CD8-positive, alpha-beta memory T cell (primary cell): Measurements from ENCODE around the gene NHLRC2. TPM values are rescaled to one million over a fixed set of nuclear protein-coding genes. Genes with fewer than 3 reads are reported as not detected.

Source experiments
- CTCF ChIA-PET: fragments of 350-600 bp; sonication (Branson Sonifier 250); formaldehyde crosslinking; loops from one replicate; lab custom pipeline; 2021; ENCODE audit warnings: antibody characterized with exemption; lab: Charles Lee
- POLR2A ChIA-PET: fragments of 350-600 bp; sonication (Branson Sonifier 250); formaldehyde crosslinking; loops from one replicate; lab custom pipeline; 2021; ENCODE audit warnings: antibody characterized with exemption; lab: Charles Lee
- DNase-seq, 5 donors: peaks; one replicate each; pipeline versions ENCODE4 v3.0.0 to v3.0.0-alpha.2; 2020 to 2022; ENCODE audit warnings: mixed read lengths in 1 of 5
- H3K27ac ChIP-seq: one replicate; pipeline ENCODE4 v1.7.0; 2013; ENCODE audit warnings: low read depth, mild to moderate bottlenecking, low read length, moderate library complexity
- H3K27me3 ChIP-seq: 2 replicates; pipeline ENCODE4 v1.7.0; 2013; ENCODE audit warnings: low read length, mild to moderate bottlenecking; ENCODE audit not compliant: insufficient read depth, poor library complexity, severe bottlenecking
- H3K36me3 ChIP-seq: 2 replicates; pipeline ENCODE4 v1.7.0; 2013; ENCODE audit warnings: mild to moderate bottlenecking, low read length, moderate library complexity; ENCODE audit not compliant: insufficient read depth
- H3K4me1 ChIP-seq: 2 replicates; pipeline ENCODE4 v1.7.0; 2013; ENCODE audit warnings: mild to moderate bottlenecking, low read length, moderate library complexity; ENCODE audit not compliant: insufficient read depth
- H3K4me3 ChIP-seq: 2 replicates; pipeline ENCODE4 v1.7.0; 2013; ENCODE audit warnings: mild to moderate bottlenecking, low read length
- H3K9me3 ChIP-seq: 2 replicates; pipeline ENCODE4 v1.7.0; 2013; ENCODE audit warnings: mild to moderate bottlenecking, low read length
- H3K27ac Mint-ChIP-seq, 8 donors: one replicate each; pipeline ENCODE4 v1.8.0; 2020 to 2021; ENCODE audit warnings: mixed read lengths in 8 of 8, mild to moderate bottlenecking in 6 of 8, inconsistent platforms in 3 of 8, moderate library complexity in 3 of 8
- H3K27me3 Mint-ChIP-seq, 2 donors: one replicate each; pipeline ENCODE4 v1.8.0; 2020 to 2021; ENCODE audit warnings: mixed read lengths in 2 of 2, mild to moderate bottlenecking in 1 of 2, moderate library complexity in 1 of 2
- H3K36me3 Mint-ChIP-seq, 3 donors: one replicate each; pipeline ENCODE4 v1.8.0; 2020 to 2021; ENCODE audit warnings: mixed read lengths in 3 of 3, inconsistent platforms in 1 of 3, mild to moderate bottlenecking in 1 of 3
- H3K4me1 Mint-ChIP-seq, 3 donors: one replicate each; pipeline ENCODE4 v1.8.0; 2020 to 2021; ENCODE audit warnings: mixed read lengths in 3 of 3, inconsistent platforms in 1 of 3, mild to moderate bottlenecking in 1 of 3
- H3K4me3 Mint-ChIP-seq, 7 donors: one replicate each; pipeline ENCODE4 v1.8.0; 2020 to 2021; ENCODE audit warnings: mixed read lengths in 7 of 7, mild to moderate bottlenecking in 6 of 7, moderate library complexity in 4 of 7, inconsistent platforms in 2 of 7
- H3K9me3 Mint-ChIP-seq, 5 donors: one replicate each; pipeline ENCODE4 v1.8.0; 2020 to 2022; ENCODE audit warnings: mixed read lengths in 5 of 5, mild to moderate bottlenecking in 3 of 5, moderate library complexity in 2 of 5, inconsistent platforms in 1 of 5
- polyA plus RNA-seq: library from polyadenylated mRNA; unstranded; fragments of 300-500 nt; fragmentation: Illumina TruSeq; gene quantifications from one replicate; pipeline ENCODE4 v1.2.3, GENCODE V29; 2021
- total RNA-seq, 2 experiments: library from RNA; stranded (reverse); gene quantifications; one replicate each; pipeline ENCODE4 v1.2.3, GENCODE V29; 2021

Gene NHLRC2
- total and polyA plus RNA-seq, 3 experiments from 2014 or later: 7.3 to 33.1 (median 30.8) TPM

DNA sequence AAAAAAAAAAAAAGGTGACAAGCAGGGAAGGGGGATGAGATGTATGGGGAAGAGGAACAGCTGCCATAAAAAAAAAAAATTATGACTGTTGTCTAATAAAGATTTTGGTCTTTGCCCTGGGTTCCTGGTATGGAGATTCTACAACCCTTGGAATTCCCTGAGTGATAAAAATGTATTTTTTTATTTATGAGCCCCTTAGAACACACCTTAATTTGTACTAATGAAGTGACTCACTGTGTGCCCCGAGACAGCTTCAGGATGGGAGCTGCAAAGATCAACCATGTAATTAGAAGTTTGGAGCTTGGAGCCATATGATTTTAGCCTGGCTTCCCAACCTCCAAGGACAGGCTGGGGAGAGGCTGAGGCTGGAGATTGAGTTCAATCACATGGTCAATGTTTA, 69.7 kb downstream of the NHLRC2 start:
- ChIA-PET POLR2A (no interaction called here), CTCF (no interaction called here)
- Histone ChIP-seq H3K4me1 (no peaks in the 10 kb centered on the region), H3K36me3 (no peaks in the 10 kb centered on the region), H3K27me3 (no peaks in the 10 kb centered on the region), H3K9me3 (peaks cover 7% of the 10 kb centered on the region), H3K4me3 (no peak overlapping the region), H3K27ac (no peak overlapping the region)
- H3K27me3 Mint-ChIP-seq: peaks cover 11 to 34% of the 10 kb centered on the region in 2 donors
- peaks cover 11 to 21% (median 13%) of the 10 kb centered on the region in 5 donors for H3K9me3 Mint-ChIP-seq
- peaks cover 0 to 7% (median 0%) of the 10 kb centered on the region in 3 donors for H3K36me3 Mint-ChIP-seq
- DNase-seq: no peak
- H3K4me1 Mint-ChIP-seq: no peaks in the 10 kb centered on the region
- H3K27ac Mint-ChIP-seq: no peak overlapping the region
- no peak overlapping the region for H3K4me3 Mint-ChIP-seq

DNA sequence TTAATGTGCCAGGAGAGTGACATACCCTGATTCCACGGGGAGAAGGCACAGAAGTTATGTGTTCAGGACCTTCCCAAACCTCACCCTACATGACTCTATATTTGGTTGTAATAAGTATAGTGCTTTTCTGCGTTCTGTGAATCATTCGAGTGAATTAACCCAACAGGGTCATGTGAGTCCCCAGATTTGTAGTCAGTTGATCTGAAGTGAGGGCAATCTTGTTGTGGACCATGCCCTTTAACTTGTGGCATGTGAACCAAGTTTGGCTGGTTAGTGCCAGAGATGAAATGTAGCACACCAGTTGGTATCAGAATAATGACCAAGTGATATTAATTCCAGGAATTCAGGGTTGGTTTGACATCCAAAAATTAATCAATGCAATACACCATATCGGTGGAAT, 70.2 kb downstream of the NHLRC2 start:
- H3K4me3 Mint-ChIP-seq: no peak overlapping the region
- no peaks in the 10 kb centered on the region for H3K4me1 ChIP-seq
- peaks cover 7% of the 10 kb centered on the region for H3K9me3 ChIP-seq
- peaks cover 0 to 7% (median 0%) of the 10 kb centered on the region in 3 donors for H3K36me3 Mint-ChIP-seq
- peaks cover 11 to 37% of the 10 kb centered on the region in 2 donors for H3K27me3 Mint-ChIP-seq
- ChIA-PET POLR2A (no interaction called here), CTCF (no interaction called here)
- no peaks in the 10 kb centered on the region for H3K36me3 ChIP-seq
- no peak overlapping the region for H3K27ac ChIP-seq
- H3K27ac Mint-ChIP-seq: no peak overlapping the region
- no peak overlapping the region for H3K4me3 ChIP-seq
- H3K27me3 ChIP-seq: no peaks in the 10 kb centered on the region
- peaks cover 11 to 21% (median 13%) of the 10 kb centered on the region in 5 donors for H3K9me3 Mint-ChIP-seq
- no peak for DNase-seq
- no peaks in the 10 kb centered on the region for H3K4me1 Mint-ChIP-seq

DNA sequence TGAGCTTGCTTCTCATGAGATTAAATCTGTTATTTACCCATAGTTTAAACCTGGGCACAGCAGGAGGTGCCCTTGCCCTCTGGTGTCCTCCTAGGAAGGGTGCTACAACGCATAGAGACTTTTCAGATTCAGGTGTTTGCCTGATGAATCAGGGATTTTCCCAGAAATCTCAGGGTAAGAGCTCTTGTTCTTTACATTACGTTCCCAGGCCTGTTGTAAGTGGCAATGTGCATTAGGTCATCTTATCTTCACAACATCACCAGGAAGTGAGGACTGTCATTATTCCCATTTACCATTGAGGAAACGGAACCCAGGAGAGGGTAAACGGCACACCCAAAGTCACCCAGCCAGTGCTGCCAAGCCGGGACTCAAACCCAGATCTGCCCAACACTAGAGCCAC, 73.0 kb downstream of the NHLRC2 start:
- no peaks in the 10 kb centered on the region for H3K4me1 ChIP-seq
- CTCF ChIA-PET: no interaction called here
- H3K4me1 Mint-ChIP-seq: peaks cover 0 to 5% (median 0%) of the 10 kb centered on the region in 3 donors
- peaks cover 0 to 7% (median 0%) of the 10 kb centered on the region in 3 donors for H3K36me3 Mint-ChIP-seq
- H3K27ac ChIP-seq: no peak overlapping the region
- H3K27ac Mint-ChIP-seq: no peak overlapping the region
- POLR2A ChIA-PET: no interaction called here
- H3K4me3 Mint-ChIP-seq: no peak overlapping the region
- H3K9me3 Mint-ChIP-seq: peaks cover 11 to 21% (median 13%) of the 10 kb centered on the region in 5 donors
- no peaks in the 10 kb centered on the region for H3K36me3 ChIP-seq
- no peak for DNase-seq
- H3K9me3 ChIP-seq: peaks cover 7% of the 10 kb centered on the region
- H3K27me3 Mint-ChIP-seq: peaks cover 11 to 37% of the 10 kb centered on the region in 2 donors
- no peak overlapping the region for H3K4me3 ChIP-seq
- H3K27me3 ChIP-seq: no peaks in the 10 kb centered on the region

DNA sequence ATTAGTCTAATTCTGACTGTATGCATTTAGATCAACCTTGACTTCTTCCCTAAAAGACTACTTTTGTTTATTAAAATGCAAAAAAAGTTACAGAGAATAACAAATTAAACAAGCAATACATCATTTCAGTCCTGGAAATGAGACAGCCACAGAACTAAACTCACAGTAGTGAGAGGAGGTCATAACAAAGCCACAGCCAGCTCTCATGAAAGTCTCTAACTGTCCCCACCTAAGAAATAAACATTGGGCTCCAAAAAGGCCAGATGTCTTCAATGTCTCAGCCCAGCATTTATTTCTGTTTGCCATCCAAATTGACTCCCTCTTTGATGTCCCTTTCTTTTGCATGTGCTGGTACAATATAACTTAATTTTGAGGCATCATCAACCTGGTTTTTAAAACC, 74.4 kb downstream of the NHLRC2 start:
- Histone ChIP-seq H3K27ac (no peak overlapping the region), H3K36me3 (no peaks in the 10 kb centered on the region), H3K4me3 (no peak overlapping the region), H3K4me1 (no peaks in the 10 kb centered on the region), H3K27me3 (no peaks in the 10 kb centered on the region), H3K9me3 (peaks cover 7% of the 10 kb centered on the region)
- DNase-seq: no peak
- Mint-ChIP-seq H3K36me3 (peaks cover 0 to 7% (median 0%) of the 10 kb centered on the region in 3 donors), H3K4me1 (peaks cover 0 to 5% (median 0%) of the 10 kb centered on the region in 3 donors), H3K27me3 (peaks cover 11 to 34% of the 10 kb centered on the region in 2 donors), H3K27ac (no peak overlapping the region), H3K9me3 (peaks cover 10 to 21% (median 11%) of the 10 kb centered on the region in 5 donors), H3K4me3 (no peak overlapping the region)
- CTCF ChIA-PET: no interaction called here
- POLR2A ChIA-PET: no interaction called here

DNA sequence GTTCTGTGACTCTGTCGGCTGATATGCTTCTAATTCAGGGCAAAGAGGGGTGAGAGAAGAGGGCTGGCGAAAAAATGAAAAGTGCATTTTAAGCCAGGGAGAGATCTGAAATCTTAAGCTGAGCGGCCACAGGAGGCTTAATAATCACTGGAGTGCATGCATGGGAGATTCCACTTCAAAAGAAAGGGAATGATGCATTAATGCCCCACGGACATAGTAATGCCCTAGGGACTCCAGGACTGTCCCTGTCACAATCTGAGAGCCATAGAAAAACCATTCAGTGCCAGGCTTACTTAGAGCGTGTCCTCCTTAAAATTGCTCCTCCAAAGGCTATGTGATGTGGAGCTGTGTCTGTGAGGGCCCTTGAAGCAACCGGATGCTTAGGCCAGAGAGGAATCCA, 75.1 kb downstream of the NHLRC2 start:
- no peaks in the 10 kb centered on the region for H3K36me3 ChIP-seq
- Mint-ChIP-seq H3K27me3 (peaks cover 11 to 32% of the 10 kb centered on the region in 2 donors), H3K4me3 (no peak overlapping the region), H3K36me3 (peaks cover 0 to 7% (median 0%) of the 10 kb centered on the region in 3 donors), H3K9me3 (peaks cover 7 to 16% (median 8%) of the 10 kb centered on the region in 5 donors), H3K4me1 (peaks cover 0 to 5% (median 0%) of the 10 kb centered on the region in 3 donors), H3K27ac (no peak overlapping the region)
- ChIA-PET POLR2A (no interaction called here), CTCF (no interaction called here)
- H3K4me3 ChIP-seq: no peak overlapping the region
- no peaks in the 10 kb centered on the region for H3K27me3 ChIP-seq
- H3K27ac ChIP-seq: no peak overlapping the region
- H3K9me3 ChIP-seq: peaks cover 6% of the 10 kb centered on the region
- H3K4me1 ChIP-seq: no peaks in the 10 kb centered on the region
- no peak for DNase-seq

DNA sequence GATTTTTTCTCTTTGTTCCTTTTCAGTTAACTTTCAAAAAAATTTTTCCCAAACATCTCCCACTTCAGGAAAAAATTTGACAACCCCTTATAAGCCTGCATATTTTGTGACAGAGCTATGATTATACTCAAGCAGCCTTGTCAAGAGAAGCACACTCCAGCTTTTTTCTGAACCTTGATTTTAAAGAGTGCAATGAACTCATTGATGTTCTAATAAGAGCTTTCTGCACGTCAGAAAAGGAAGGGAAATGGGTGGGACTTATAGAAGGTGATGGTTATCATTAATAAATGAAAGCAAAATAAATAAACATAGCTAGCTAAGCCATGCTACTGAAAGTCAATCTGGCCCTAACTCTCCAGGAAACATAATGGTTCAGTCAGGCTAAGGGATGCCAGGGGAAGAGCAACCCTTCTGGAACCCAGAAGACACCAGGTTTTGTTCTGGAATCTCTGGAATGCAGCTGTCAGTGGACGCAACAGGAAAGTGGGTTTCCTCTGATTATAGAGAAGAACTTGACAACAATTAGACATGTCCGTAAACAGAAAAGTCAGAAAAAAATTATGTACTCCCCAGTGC, 76.1 kb downstream of the NHLRC2 start:
- Histone ChIP-seq H3K27me3 (no peaks in the 10 kb centered on the region), H3K9me3 (no peaks in the 10 kb centered on the region), H3K4me1 (no peaks in the 10 kb centered on the region), H3K36me3 (no peaks in the 10 kb centered on the region), H3K27ac (no peak overlapping the region), H3K4me3 (no peak overlapping the region)
- Mint-ChIP-seq H3K9me3 (peaks cover 0 to 6% (median 0%) of the 10 kb centered on the region in 5 donors), H3K4me3 (no peak overlapping the region), H3K4me1 (peaks cover 0 to 5% (median 0%) of the 10 kb centered on the region in 3 donors), H3K36me3 (peaks cover 0 to under 1% (median 0%) of the 10 kb centered on the region in 3 donors), H3K27ac (no peak overlapping the region), H3K27me3 (peaks cover 11 to 23% of the 10 kb centered on the region in 2 donors)
- no peak for DNase-seq
- POLR2A ChIA-PET: no interaction called here
- CTCF ChIA-PET: no interaction called here

DNA sequence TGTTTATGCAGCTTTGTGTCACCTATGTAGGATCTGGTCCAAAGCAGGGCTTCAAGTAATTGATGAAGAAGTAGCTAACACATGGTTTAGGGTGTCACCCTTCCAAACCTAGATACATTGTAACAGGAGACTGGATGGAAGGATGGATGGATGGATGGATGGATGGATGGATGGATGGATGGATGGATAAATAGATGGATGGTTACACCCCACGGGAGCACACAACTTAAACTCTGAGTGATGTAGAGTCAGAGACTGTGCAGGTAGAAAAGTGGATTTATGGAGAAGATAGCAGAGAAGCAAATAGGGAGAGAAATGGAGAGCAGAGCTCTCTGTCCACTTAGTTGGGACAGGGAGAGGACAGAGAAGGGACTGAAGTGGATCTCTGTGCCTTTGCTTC, 78.4 kb downstream of the NHLRC2 start:
- no peaks in the 10 kb centered on the region for H3K4me1 ChIP-seq
- no peaks in the 10 kb centered on the region for H3K9me3 ChIP-seq
- H3K27ac ChIP-seq: no peak overlapping the region
- CTCF ChIA-PET: interaction anchor here (0.7 kb wide), 1 partner anchor 50 kb away, joined by 3 read pairs; no protein-coding TSS in a partner anchor
- POLR2A ChIA-PET: no interaction called here
- Mint-ChIP-seq H3K9me3 (no peaks in the 10 kb centered on the region), H3K4me3 (no peak overlapping the region), H3K36me3 (peaks cover 0 to 6% (median 0%) of the 10 kb centered on the region in 3 donors), H3K4me1 (peaks cover 0 to 5% (median 0%) of the 10 kb centered on the region in 3 donors), H3K27ac (no peak overlapping the region), H3K27me3 (peaks cover 0 to 10% of the 10 kb centered on the region in 2 donors)
- no peak overlapping the region for H3K4me3 ChIP-seq
- no peaks in the 10 kb centered on the region for H3K36me3 ChIP-seq
- no peak for DNase-seq
- no peaks in the 10 kb centered on the region for H3K27me3 ChIP-seq

DNA sequence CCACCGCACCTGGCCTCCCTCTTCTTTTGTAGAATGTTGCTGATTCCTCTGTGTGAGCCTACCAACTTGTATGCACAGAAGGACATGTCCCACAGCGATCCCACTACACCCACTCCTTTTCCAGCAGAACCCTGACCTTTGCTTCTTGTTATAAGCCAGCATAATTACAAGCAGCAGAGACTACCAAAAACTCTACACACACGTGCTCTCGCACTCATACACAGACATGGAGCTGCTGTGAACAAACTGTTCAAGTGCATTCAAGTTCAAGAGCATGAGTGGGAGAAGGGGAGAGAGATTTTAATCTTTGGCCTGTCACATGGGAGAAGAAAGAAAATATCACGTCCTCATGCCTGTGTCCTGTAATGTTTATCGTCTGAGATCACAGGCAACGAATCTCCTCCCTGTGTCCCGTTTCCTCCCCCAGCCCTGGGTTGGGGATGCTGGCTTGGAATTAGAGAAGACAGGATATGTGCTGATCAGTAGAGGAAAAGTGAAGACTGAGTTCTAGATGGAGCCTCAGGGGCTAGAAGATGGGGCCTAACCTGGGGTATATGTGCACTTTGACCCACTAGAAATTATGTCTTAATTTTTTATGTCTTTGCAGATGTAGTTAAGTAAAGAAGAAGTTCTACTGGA, 79.6 kb downstream of the NHLRC2 start:
- DNase-seq: no peak
- H3K27me3 Mint-ChIP-seq: peaks cover 0 to 5% of the 10 kb centered on the region in 2 donors
- Histone ChIP-seq H3K36me3 (no peaks in the 10 kb centered on the region), H3K4me3 (no peak overlapping the region), H3K27me3 (no peaks in the 10 kb centered on the region), H3K4me1 (no peaks in the 10 kb centered on the region), H3K9me3 (no peaks in the 10 kb centered on the region), H3K27ac (no peak overlapping the region)
- peaks cover 0 to 2% (median 0%) of the 10 kb centered on the region in 5 donors for H3K9me3 Mint-ChIP-seq
- no peak overlapping the region for H3K27ac Mint-ChIP-seq
- peaks cover 0 to 6% (median 0%) of the 10 kb centered on the region in 3 donors for H3K36me3 Mint-ChIP-seq
- H3K4me3 Mint-ChIP-seq: no peak overlapping the region
- ChIA-PET CTCF (no interaction called here), POLR2A (no interaction called here)
- H3K4me1 Mint-ChIP-seq: peaks cover 0 to 5% (median 0%) of the 10 kb centered on the region in 3 donors
